Left lung (tissue), 10 donors: ENCODE data around the gene RBM33. TPM values are rescaled to one million over a fixed set of nuclear protein-coding genes. Genes with fewer than 3 reads are reported as not detected.

Experiments used
- ATAC-seq: fragments of 200-7000 bp; cut with Tn5 transposase; one replicate; pipeline ENCODE4 v1.9.1; 2020; ENCODE audit warnings: moderate library complexity
- DNase-seq, 4 donors: peaks; one replicate each; pipeline ENCODE4 v3.0.0-alpha.2; 2013 to 2020
- H3K27ac ChIP-seq, 2 donors: fragments of 200-600 bp; sonication (generic) in 1 of 2; one replicate each; pipeline versions ENCODE4 v1.5.0 to v1.8.0; 2020 to 2021
- H3K27me3 ChIP-seq, 2 donors: fragments of 200-600 bp; sonication (generic) in 1 of 2; one replicate each; pipeline versions ENCODE4 v1.5.0 to v1.8.0; 2020 to 2021
- H3K36me3 ChIP-seq, 2 donors: fragments of 200-600 bp; sonication (generic) in 1 of 2; one replicate each; pipeline versions ENCODE4 v1.5.0 to v1.8.0; 2020 to 2021
- H3K4me1 ChIP-seq, 2 donors: fragments of 200-600 bp; one replicate each; pipeline ENCODE4 v1.8.0; 2021
- H3K4me3 ChIP-seq, 2 donors: fragments of 200-600 bp; sonication (generic) in 1 of 2; one replicate each; pipeline versions ENCODE4 v1.5.0 to v1.8.0; 2020 to 2021; ENCODE audit warnings: mild to moderate bottlenecking in 1 of 2
- H3K9me3 ChIP-seq, 2 donors: fragments of 200-600 bp; sonication (generic) in 1 of 2; one replicate each; pipeline versions ENCODE4 v1.5.0 to v1.8.0; 2020 to 2021
- CTCF ChIP-seq, 2 donors: fragments of 200-600 bp; sonication (generic) in 1 of 2; IDR thresholded peaks; one replicate each; pipeline versions ENCODE4 v1.5.0 to v1.8.0; 2021; ENCODE audit warnings: antibody characterized with exemption in 2 of 2
- intact Hi-C, 2 donors: fragments of 100-400 bp; cut with DNase I; formaldehyde crosslinking; loops; one replicate each; pipeline versions ENCODE4 v1.11.2 to v1.14.2; 2022
- polyA plus RNA-seq, 6 donors: library from polyadenylated mRNA; unstranded; fragments of 120-200 nt; gene quantifications; one replicate each; pipeline ENCODE4 v1.2.1, GENCODE V29; 2013; ENCODE audit not compliant: insufficient read length in 6 of 6
- total RNA-seq, 2 donors: library from RNA; stranded (reverse); fragmentation: NEBNext Ultra II Directional; extraction: Animal tissue kit (Norgen Biotek cat#: 25700); gene quantifications; one replicate each; pipeline ENCODE4 v1.2.1, GENCODE V29; 2021
- donor health status: DM: no; HTN: yes; CAD: no.
- donor health status: DM: no; HTN: no; CAD: no.

RBM33 gene
- total and polyA plus RNA-seq, 8 donors = 35.2 to 56.4 (median 45.0) TPM

- no peaks in the 10 kb centered on the region for H3K9me3 ChIP-seq
- no peak overlapping the region for H3K4me3 ChIP-seq
- DNase-seq = no peak
- H3K27ac ChIP-seq = no peak overlapping the region
- intact Hi-C loops = no loop called here
- no peak for ATAC-seq
- H3K27me3 ChIP-seq = no peaks in the 10 kb centered on the region
- peaks cover 5 to 46% of the 10 kb centered on the region in 2 donors for H3K4me1 ChIP-seq
- peaks cover 0 to 4% of the 10 kb centered on the region in 2 donors for H3K36me3 ChIP-seq
- no peak for TF ChIP-seq CTCF (IDR thresholded peaks at IDR 0.05)
These were observed 16.3 kb downstream of the RBM33 start for GRCh38 chr7:155660758-155661093.

GRCh38 chr7:155662343-155663043 is 18.0 kb downstream of the RBM33 start:
- intact Hi-C loops = no loop called here
- ATAC-seq = peak; percentile 51

GRCh38 chr7:155663937-155664336 is 19.5 kb downstream of the RBM33 start:
- no peak overlapping the region for H3K4me3 ChIP-seq
- no peak overlapping the region for H3K27ac ChIP-seq
- no peak for ATAC-seq
- no peaks in the 10 kb centered on the region for H3K27me3 ChIP-seq
- intact Hi-C loops = no loop called here
- H3K9me3 ChIP-seq = no peaks in the 10 kb centered on the region
- H3K36me3 ChIP-seq = peaks cover 0 to 4% of the 10 kb centered on the region in 2 donors
- no peak for DNase-seq
- no peak for TF ChIP-seq CTCF (IDR thresholded peaks at IDR 0.05)
- H3K4me1 ChIP-seq = peaks cover 0 to 48% of the 10 kb centered on the region in 2 donors

More at GRCh38 chr7:155662343-155663043, 18.0 kb downstream of the RBM33 start:
- Histone ChIP-seq H3K9me3 (no peaks in the 10 kb centered on the region), H3K36me3 (peaks cover 0 to 4% of the 10 kb centered on the region in 2 donors), H3K27me3 (no peaks in the 10 kb centered on the region), H3K4me3 (no peak overlapping the region), H3K27ac (no peak overlapping the region), H3K4me1 (peaks cover 5 to 53% of the 10 kb centered on the region in 2 donors)
- no peak for DNase-seq
- no peak for TF ChIP-seq CTCF (IDR thresholded peaks at IDR 0.05)

GRCh38 chr7:155665079-155665956 is 20.9 kb downstream of the RBM33 start:
- peaks cover 0 to 4% of the 10 kb centered on the region in 2 donors for H3K36me3 ChIP-seq
- H3K4me1 ChIP-seq = peaks cover 4 to 51% of the 10 kb centered on the region in 2 donors
- no peaks in the 10 kb centered on the region for H3K9me3 ChIP-seq
- H3K27me3 ChIP-seq = no peaks in the 10 kb centered on the region
- H3K4me3 ChIP-seq = no peak overlapping the region
- DNase-seq (no peak), ATAC-seq (no peak)
- intact Hi-C loops = no loop called here
- H3K27ac ChIP-seq = peak overlapping the region in 1 of 2 donors; percentile 41
- no peak for TF ChIP-seq CTCF (IDR thresholded peaks at IDR 0.05)

GRCh38 chr7:155665957-155666287 is 21.5 kb downstream of the RBM33 start:
- Histone ChIP-seq H3K27me3 (no peaks in the 10 kb centered on the region), H3K4me1 (peaks cover 4 to 55% of the 10 kb centered on the region in 2 donors), H3K36me3 (peaks cover 0 to 4% of the 10 kb centered on the region in 2 donors), H3K27ac (peak overlapping the region in 1 of 2 donors; percentile 41), H3K4me3 (no peak overlapping the region), H3K9me3 (no peaks in the 10 kb centered on the region)
- TF ChIP-seq CTCF (IDR thresholded peaks at IDR 0.05) = no peak
- no peak for DNase-seq
- intact Hi-C loops = no loop called here
- ATAC-seq = no peak
